Measurements from ENCODE around the gene GNG12. TPM values are rescaled to one million over a fixed set of nuclear protein-coding genes. Genes with fewer than 3 reads are reported as not detected.

The GNG12 gene
- total RNA-seq, 1 experiment from 2014 or later: 70.0 TPM

GRCh38 chr1:67847466-67847865 lies 14.2 kb upstream of the GNG12 start:
- POLR2A ChIA-PET: no interaction called here
- no peak for ATAC-seq
- no peak for DNase-seq (ENCODE audit: low read depth, low spot score)
- H3K27ac ChIP-seq (ENCODE audit: low read length): no peak overlapping the region
- no TSS peak for BruUV-seq (replicated peaks)
- in situ Hi-C loops (cut with HindIII; ENCODE audit: low pct_unique_long_range_greater_than_20kb, low sequenced_read_pairs) (no loop called here), intact Hi-C loops (cut with micrococcal nuclease; ENCODE audit: unreplicated experiment) (no loop called here)
- H3K9me3 ChIP-seq (ENCODE audit: control insufficient read depth, insufficient read depth, low read depth, low read length): no peaks in the 10 kb centered on the region
- no peaks in the 10 kb centered on the region for H3K27me3 ChIP-seq (ENCODE audit: control insufficient read depth, insufficient read depth, low read length)
- no peak for TF ChIP-seq TCF7L2 (IDR thresholded peaks at IDR 0.05; ENCODE audit: low read depth, low read length)
- no peak for TF ChIP-seq REST (IDR thresholded peaks at IDR 0.05; ENCODE audit: insufficient read depth in 1 of 2, low read depth in 2 of 2, low read length in 1 of 2)
- TF ChIP-seq SIN3A (IDR thresholded peaks at IDR 0.05; ENCODE audit: borderline replicate concordance, insufficient read depth, low read depth, low read length): no peak
- no peak for TF ChIP-seq POLR2AphosphoS5 (IDR thresholded peaks at IDR 0.05; ENCODE audit: low read depth, low read length)
- no peak for TF ChIP-seq CTCF (IDR thresholded peaks at IDR 0.05)
- CTCF ChIA-PET: no interaction called here
- no peak overlapping the region for H3K4me3 ChIP-seq (ENCODE audit: low read depth in 2 of 2, low read length in 2 of 2)
- H3K36me3 ChIP-seq (ENCODE audit: control insufficient read depth, insufficient read depth, low read length): no peaks in the 10 kb centered on the region
- peaks cover 8% of the 10 kb centered on the region; the same call in 1 of the 2 replicates for H3K4me1 ChIP-seq (ENCODE audit: control insufficient read depth, insufficient read depth, low read length)

- CTCF ChIA-PET: no interaction called here
- no peak overlapping the region for H3K27ac ChIP-seq (ENCODE audit: low read length)
- BruUV-seq (replicated peaks): no TSS peak
Measured at GRCh38 chr1:67846538-67846937, 13.3 kb upstream of the GNG12 start.

More at GRCh38 chr1:67846538-67846937, 13.3 kb upstream of the GNG12 start:
- POLR2A ChIA-PET: no interaction called here
- intact Hi-C loops (cut with micrococcal nuclease; ENCODE audit: unreplicated experiment) (no loop called here), in situ Hi-C loops (cut with HindIII; ENCODE audit: low pct_unique_long_range_greater_than_20kb, low sequenced_read_pairs) (no loop called here)
- TF ChIP-seq CTCF (IDR thresholded peaks at IDR 0.05) (no peak), POLR2AphosphoS5 (IDR thresholded peaks at IDR 0.05; ENCODE audit: low read depth, low read length) (no peak), SIN3A (IDR thresholded peaks at IDR 0.05; ENCODE audit: borderline replicate concordance, insufficient read depth, low read depth, low read length) (no peak), TCF7L2 (IDR thresholded peaks at IDR 0.05; ENCODE audit: low read depth, low read length) (no peak), REST (IDR thresholded peaks at IDR 0.05; ENCODE audit: insufficient read depth in 1 of 2, low read depth in 2 of 2, low read length in 1 of 2) (no peak)
- ATAC-seq (no peak), DNase-seq (ENCODE audit: low read depth, low spot score) (no peak)
- Histone ChIP-seq H3K36me3 (ENCODE audit: control insufficient read depth, insufficient read depth, low read length) (no peaks in the 10 kb centered on the region), H3K27me3 (ENCODE audit: control insufficient read depth, insufficient read depth, low read length) (no peaks in the 10 kb centered on the region), H3K4me3 (ENCODE audit: low read depth in 2 of 2, low read length in 2 of 2) (no peak overlapping the region), H3K9me3 (ENCODE audit: control insufficient read depth, insufficient read depth, low read depth, low read length) (no peaks in the 10 kb centered on the region), H3K4me1 (ENCODE audit: control insufficient read depth, insufficient read depth, low read length) (peaks cover 8% of the 10 kb centered on the region; the same call in 1 of the 2 replicates)

Data from Panc1 (cell line).